Measurements from ENCODE around the gene C10orf67.

Gene C10orf67

DNA sequence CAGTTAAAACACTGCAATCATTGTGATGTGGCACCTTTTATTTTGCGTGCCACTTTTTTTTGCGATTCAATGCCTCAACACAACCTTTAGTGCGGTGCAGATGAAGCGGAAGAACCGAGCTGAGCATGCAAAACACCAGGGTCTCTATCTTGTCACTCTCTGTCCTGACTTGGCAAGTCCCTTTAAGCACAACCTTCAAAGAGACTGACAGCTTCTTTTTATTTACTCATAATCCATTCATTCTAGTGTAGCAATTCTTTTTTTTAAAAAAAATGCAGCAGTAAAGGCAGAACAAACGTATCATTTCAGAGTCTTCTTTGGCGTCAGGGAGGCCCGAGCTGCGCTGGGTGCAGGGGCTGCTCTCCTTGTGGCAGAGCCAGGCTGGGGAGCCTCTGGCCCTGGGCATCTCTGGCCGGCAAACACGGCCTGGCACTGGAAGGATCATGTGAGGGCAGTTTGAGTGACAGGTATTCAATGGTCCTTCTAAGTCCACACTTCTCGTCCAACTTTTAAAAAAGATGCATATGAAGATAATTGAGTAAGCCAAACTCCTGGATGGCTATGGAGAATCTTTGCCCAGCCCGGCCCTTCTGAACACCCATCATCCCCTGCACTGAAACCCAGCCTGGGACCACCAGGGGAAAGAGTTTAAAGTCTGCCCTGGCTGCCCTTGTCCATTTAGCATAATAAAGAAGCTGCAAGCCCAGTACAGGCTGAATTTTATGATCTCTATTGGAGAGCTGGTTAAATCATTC is 148.6 kb downstream of the C10orf67 start:
- DNase-seq, result no peak

DNA sequence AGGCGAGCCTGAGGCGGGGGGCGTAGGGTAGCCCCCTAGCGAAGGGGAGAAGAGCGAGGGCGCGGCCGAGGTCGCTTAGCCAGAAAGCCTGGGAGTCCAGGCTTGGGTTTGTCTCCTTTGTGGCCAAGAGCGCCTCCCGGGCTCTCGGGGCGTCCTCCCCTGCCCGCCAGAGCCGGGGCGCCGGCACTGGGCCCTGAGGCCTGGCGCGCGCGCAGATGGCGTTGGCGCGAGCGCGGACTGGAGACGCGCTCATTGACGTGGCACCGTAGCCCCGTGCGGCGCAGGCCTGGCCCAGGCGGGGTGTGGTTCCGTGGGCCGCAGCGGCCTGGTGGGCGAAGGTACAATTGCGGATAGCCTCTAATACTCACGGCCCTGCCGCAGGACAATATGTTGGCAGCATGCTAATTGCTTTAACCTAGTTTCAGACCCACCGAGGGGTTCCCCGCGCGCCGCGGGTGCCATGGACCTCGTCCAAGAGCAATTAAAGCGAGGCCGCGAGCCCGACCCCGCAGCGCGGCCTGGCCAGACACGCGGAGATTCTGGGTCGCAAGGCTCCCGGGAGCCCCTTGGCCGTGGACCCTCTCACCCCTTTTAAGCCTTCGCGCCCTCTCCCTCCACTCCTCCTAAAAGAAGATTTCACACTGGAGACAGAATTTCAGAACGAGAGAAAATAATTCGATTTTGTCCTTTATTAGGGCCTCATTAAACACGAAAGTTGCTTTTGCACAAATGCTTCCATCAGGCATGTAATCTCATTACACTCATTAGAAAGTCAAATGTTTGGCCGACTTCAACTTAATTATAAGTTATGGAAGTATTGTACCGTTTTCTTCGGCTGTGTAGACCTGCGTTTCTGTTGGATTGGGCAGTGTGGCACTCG is 149.4 kb downstream of the C10orf67 start:
- DNase-seq, result no peak

DNA sequence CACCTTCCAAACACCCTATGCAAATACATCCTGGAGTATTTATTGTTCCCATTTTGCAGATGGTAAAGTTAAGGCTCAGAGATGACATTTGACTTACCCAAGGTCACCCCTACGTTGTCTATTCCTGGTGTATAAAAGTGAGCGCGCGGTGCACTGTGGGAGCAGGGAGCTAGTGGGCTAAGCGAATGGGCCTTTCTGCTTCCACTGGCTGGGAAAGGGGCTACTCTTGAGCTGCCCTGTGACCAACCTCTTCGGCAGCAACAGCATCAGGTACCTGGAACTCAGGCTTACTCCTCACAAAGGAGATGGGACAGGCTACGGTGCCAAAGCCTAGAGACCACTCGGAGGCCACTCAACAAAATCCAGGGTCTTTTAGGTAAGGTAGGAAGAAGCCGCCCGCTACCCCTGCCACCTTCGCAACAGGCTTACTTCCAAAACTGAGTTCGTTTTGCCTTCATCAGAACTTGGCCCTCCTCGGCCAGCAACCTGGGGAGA is 150.1 kb downstream of the C10orf67 start:
- no peak for DNase-seq

DNA sequence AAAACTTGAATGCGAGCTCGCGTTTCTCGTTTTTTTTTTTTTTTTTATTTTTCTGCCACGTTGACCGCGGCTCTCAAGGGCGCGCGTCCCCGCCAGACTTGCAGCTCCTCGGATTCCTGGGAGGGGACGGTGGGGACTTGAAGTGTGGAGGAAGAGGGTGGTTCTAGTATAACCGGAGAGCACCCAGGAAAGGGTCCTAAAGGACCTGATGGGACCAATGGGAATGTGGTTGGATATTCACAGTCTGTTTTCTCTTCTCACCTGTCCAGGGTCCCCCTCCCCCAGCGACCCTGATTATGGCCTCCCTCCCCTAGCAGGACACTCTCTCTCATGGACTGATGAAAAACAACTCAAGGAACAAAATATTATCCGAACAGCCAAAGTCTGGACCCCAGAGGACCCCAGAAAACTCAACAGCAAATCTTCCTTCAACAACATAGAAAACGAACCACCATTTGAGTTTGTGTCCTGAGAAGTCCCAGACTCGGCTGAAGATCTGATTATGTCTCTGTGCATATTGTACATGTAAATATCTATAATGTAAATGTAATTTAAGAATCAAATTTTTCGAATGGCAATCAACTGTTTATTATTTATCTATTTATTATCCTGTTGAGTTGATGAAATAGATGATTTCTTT is 151.0 kb downstream of the C10orf67 start:
- DNase-seq, result no peak

DNA sequence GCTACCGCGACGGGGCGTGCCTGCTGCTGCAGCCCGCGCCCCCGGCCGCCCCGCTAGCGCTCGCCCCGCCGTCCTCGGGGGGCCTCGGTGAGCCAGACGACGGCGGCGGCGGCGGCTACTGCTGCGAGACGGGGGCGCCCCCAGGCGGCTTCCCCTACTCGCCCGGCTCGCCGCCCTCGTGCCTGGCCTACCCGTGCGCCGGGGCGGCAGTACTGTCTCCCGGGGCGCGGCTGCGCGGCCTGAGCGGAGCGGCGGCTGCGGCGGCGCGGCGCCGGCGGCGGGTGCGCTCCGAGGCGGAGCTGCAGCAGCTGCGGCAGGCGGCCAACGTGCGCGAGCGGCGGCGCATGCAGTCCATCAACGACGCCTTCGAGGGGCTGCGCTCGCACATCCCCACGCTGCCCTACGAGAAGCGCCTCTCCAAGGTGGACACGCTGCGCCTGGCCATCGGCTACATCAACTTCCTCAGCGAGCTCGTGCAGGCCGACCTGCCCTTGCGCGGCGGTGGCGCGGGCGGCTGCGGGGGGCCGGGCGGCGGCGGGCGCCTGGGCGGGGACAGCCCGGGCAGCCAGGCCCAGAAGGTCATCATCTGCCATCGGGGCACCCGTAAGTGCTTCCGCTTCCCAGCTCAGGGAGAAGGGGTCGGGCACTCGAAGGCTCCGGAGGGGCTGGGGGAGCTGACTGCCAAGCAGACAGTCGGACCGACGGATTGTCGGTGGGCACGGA is 151.7 kb downstream of the C10orf67 start:
- DNase-seq, result no peak

DNA sequence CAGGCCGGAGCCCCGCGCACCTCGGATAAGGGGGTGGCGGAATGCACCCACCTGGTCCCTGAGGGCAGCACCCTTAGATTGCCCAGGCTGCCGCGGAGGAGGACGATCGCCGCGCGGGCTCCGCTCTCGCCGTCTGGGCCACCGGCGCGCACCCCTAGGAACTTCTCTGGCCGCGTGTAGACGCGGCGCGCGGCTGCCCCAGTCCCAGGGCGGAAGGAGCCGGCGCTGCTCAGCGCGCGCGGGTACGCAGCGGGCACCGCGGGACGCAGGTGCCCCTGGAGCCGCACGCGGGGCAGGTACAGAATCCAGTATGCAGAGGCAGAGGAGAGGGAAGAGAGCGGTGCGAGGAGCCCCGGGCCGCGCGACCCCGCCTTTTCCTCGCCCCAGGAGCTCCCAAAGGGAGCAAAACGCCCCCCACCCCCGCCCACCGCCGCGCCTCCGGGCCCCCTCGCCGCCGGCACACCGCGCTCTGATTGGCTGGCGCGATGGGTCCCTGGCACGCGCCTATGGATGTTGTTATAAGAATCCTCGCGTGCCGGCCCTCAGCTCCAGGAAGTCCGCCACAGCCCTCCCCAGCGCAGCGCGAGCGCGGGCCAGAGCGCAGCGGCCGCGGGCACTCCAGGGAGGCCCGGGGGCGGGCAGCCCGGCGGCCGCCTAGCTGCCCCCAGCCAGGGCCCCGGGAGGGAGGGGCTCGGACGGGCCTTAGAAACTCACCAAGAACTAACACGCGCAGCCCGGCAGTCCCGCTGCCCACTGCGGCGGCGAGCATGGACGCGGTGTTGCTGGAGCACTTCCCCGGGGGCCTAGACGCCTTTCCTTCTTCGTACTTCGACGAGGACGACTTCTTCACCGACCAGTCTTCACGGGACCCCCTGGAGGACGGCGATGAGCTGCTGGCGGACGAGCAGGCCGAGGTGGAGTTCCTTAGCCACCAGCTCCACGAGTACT is 152.6 kb downstream of the C10orf67 start, which contains the start of gene PTF1A:
TSS of gene PTF1A (plus strand) at position 549 of the 948 bp plus-strand sequence. CDS start at position 768, 219 bp downstream.
- DNase-seq, result no peak

DNA sequence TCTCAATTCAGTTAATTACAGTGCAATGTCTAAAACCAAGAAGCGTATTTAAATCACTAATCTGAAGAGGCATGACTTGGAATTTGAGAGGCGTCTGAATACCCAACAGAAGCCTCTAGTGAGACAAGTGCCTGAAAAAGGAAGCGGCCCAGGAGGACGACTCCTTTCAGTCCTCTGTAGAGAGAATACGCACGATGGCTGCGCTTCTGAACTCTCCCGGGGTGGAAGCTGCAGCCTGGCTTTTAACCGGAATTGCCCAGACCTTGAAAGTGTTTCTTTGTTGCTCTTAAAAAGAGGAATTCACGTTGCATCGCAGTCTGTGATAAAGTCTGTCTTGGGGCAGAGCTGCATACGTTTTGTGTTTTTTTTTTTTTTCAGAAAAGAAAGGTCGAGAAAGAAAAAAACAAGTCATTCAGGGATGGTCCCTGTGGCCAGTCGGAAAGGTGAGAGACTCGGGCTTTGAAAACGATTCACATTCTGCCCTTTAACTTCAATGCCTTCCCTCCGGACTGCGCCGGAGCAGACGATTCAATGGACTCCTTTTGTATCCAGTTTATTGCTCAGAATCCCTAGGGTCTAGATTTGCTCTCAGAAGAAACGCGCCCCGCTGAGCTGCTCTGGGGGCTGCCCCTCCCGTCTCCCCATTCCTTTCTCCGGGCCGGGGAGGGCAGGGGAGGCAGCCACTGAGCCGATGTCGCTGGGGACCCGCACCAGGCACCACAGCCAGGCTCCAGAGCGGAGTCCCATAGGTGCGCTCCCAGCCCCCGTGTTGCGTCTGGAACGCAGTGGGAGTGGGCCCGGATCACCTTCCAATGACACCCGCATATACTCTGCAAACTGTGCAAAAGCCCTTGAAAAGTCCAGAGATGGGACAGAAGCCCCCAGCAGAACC is 153.5 kb downstream of the C10orf67 start:
- no peak for DNase-seq

DNA sequence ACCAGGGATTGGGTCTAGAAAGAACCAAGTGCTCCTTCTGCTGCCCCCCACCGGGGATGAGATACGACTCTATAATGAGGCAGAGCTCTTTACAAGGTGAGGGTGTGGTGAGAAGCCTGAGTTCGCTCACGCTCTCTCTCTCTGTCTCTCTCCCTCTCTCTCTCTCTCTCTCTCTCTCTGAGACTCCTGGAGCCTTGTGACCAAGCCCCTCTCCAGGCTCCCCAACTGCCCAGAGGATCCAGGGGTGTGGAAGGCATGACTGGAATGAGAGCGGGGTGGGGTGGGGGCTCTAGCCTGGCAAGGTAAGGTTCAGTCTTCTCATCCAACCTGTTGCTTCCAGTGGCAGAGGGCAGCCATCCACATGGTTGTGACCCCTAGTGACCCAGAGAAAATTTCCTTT is 155.6 kb downstream of the C10orf67 start:
- no peak for DNase-seq

DNA sequence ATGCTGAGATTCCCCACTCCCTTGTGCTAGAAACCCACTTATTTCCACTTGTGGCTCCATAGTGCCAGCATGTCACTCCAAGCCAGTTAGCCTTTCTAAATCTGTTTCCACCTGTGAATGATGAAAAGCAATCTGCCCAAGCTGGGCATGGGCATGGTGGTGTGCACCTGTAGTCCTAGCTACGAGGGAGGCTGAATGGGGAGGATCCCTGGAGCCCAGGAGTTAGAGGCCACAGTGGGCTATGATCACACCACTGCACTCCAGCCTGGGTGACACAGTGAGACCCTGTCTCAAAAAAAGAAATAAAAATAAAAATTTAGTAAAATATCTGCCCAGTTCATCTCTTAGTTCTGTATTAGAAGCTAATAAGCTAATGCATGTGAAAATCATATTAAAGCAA is 157.4 kb downstream of the C10orf67 start:
- DNase-seq, result no peak

DNA sequence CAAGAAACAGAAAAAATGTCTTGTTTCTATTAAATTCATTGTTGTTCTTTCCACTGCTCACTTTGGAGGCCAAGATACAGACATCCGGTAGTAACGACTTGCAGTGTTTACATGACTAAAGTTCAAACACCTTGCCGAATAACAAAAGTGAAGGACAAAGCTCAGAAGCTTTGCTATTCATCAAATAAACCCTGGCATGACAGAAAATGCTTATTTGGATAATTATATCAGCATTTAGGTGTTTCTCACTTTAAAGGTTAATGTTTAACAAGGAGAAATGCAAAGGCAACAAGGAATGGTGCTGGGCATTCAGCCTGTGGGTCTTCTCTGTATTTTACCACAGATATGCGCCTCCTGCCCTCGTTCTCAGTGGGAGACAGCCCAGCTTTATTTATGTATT is 157.9 kb downstream of the C10orf67 start:
- DNase-seq, result no peak

DNA sequence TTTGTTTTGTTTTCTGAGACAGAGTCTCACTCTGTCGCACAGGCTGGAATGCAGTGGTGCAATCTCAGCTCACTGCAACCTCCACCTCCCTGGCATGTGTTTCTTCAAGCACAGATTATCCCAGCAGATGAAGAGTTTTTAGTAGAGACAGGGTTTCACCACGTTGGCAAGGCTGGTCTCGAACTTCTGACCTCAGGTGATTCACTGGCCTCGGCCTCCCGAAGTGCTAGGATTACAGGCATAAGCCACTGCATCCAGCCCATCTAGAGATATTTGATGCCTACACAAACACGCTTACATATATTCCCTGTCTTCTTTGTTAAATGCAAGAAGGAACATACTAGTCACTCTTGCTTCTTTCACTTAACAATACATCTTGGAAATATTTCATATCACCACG is 158.4 kb downstream of the C10orf67 start:
- no peak for DNase-seq

DNA sequence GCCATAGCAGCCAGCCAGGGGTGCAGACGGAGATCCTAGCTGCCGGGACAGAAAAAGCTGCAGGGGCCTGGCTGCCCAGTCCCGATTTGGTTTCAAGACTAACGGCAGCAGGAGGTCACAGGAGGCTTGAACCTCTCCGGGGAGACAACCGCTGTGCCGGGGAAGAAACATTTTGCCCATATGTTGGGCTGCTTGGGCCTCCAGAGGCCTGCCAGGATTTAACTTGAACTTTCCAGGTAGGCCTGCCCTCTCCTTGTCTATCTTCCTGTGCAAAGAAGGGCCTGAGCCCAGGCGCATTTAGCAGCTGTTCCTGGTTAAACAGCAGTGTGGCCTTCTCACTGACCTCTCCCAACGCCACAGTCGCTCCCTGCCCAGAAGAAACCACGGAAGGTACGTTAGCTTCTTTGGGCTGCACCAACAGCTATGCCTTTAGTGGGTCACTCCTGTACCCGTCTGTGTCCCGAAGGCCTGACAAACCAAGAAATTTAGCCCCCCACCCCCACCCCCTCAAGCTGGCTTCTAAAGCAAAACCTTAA is 169.6 kb downstream of the C10orf67 start:
- no peak for DNase-seq

DNA sequence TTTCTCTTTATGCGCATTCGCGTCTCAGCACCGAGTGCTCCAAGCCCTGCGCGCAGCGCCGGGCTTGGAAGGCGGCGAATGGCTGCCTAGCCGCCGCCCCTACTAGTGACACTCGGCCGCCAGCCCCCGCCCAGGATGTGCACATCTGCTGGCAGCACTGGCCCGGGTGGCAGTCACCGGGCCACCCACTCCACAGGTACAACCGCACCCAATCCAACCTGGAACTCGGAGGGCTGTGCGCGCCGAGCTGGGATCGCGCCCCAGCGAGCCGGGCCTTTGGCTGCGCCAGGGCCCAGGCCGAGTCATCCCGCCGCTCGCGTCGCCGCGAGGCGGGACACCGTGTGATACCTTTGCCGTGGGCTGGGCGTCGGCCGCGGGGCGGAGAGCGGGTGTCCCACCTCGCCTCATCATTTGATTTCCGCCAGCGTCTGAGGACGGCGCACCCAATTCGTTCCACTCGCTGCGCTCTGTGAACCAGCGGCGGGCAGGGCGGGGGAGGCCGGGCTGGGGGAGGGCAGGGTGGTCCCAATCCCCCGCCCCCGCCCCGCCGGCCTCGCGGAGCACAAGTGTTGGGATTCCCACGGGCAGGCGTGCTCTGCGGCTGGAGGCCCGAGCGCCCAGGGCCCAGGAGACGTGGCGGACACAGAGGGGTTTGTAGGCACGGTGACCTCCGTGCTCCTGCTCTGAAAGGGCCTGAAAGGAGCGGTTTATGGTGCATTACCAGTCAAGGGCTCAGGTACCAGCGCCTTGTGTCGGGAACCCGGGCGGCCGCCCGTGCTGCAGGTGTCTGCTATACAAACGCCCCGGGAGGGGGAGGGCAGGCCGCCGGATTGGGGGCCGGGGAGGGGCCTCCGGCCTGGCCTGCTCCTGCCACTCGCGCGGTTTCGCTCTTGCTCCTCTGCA is 170.3 kb downstream of the C10orf67 start:
- no peak for DNase-seq

DNA sequence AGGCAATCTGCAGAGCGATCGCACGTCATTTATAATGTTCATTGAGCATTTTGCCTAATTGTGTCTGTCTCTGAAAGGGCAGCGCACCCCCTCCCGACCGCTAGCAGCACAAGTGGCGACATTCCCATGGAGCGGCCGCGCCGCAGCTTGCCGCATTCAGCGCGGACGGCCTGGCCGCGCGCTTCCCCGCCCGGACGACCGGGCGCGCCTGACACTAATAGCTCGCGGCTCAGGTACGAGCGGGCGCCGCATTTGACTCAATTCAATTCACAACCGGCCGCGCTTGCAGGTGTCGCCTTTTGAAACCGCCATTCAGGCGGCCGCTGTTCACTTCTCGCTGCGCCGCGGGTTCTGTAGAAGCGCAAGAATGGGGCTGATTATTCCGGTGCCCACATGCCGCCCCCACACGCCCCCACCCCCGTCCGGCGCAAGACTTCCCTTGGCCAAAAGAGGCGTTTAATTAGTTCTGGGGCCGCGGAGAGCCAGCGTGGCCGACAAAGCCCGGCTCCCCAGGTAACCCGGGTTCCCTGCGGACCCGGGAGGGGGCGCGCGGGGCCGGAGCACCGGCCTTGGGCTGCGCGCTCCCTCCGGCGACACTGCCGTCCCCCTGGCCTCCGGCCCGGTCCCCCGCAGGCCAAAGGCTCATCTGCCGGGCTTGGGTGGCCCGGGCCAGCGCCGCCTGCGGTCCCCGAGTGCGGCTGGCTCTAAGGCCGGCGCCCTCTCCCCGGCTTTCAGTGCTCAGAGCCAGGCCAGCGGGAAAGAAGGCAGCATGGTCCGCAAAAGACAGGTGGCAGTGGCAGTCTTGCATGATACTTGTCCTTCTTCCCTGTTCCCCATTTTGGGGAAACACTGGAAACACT is 171.2 kb downstream of the C10orf67 start:
- no peak for DNase-seq

DNA sequence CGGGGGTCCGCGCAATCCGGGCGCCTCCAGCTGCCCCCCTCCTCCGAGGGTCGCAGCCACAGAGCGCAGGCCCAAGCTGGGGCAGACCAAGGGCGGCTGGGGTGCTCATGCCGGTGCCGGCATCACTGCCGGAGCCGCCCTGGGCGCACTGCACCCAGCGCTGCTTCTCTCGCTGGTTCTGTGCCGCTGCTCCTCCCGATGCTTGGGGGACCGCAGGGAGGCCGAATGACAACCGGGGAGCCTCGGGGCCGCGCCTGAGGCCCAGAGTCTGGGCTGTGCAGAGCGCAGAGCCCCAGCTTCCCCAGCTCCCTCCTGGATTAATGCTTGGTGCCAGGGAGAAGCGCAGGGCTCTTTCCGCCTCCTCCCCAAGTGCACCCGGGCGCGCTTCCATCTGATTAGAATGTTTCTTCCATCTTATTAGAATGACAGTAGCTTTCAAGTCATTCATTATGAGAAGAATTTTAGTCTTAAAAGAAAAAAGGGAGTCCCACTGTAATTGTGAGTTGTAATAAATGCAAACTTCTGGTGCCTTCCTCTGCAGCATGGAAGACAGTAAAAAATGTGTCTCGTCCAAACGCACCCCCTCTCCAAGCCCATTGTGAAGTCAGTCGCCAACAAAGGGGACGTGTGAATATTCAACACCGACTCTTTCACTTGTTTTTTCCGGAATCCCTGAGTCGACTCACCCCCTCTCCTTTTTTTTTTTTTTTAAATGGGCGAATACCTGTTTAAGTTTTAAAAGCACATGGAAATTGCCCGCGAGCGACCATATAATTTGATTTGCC is 172.0 kb downstream of the C10orf67 start:
- DNase-seq, result no peak

DNA sequence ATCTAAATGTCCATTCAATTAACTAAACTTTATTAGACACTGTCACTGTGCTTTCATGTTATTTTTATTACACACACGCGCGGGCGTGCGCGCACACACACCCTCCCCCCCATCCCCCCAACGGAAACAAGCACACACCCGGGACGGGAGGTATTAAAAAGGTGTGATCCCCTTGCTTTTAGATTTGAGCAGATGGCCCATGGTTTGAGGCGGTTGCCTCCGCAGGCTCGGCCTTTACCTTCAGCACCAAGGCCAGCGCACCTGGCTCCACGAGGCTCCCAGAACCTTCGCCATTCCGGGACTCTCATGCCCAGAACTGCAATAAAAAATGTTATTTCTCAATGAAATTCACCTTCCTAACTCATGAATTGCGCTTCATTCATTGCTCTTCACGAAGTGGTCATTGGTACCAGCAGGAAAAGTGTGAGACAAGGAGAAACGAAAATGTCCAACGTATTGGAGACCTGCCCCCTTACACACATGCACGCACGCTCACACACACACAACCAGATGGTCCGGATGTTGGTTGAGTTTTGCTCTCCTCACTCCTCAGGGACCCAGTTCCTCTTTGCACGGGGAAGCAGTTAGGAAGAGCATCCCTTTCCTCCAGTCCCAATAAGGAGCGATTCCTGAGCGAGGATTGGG is 173.2 kb downstream of the C10orf67 start:
- no peak for DNase-seq

DNA sequence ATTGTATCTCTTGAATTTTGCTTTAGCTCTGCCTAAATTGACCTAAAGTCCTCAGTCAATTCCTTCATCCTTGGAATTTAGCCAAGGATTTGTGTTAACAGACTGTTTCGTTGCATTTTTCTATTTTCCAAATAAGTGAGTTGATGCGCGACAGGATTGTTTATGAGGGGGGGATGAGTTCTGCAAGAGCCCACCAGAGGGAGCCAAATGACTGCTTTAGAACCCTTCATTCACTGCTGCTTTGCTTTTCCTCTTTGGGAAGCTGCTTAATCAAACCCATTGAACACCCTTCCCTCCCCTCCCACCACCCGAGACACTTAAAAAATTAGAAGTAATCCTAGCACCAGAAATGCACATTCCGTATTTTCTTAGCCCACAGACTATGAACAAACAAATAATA is 186.2 kb downstream of the C10orf67 start:
- DNase-seq, result peak; percentile 23
